Endothelial cell of hepatic sinusoid (primary cell): Measurements from ENCODE around the gene ERLIN1.

Experiments
- in situ Hi-C: cut with HindIII; loops from 2 replicates; pipeline ENCODE4 v1.10.0; 2017; ENCODE audit warnings: low sequenced_read_pairs

ERLIN1 gene

GRCh38 chr10:100101192-100102076 is 84.4 kb downstream of the ERLIN1 start:
- in situ Hi-C loops = no loop called here

GRCh38 chr10:100100651-100101184 is 85.1 kb downstream of the ERLIN1 start:
- in situ Hi-C loops = no loop called here
